Measurements from ENCODE around the gene CIZ1. TPM values are rescaled to one million over a fixed set of nuclear protein-coding genes. Genes with fewer than 3 reads are reported as not detected.

CIZ1 gene
- total and polyA plus RNA-seq, 2 experiments from 2014 or later = 48.5 to 73.1 TPM

GRCh38 chr9:128168731-128169308 lies 22.6 kb downstream of the CIZ1 start:
- H4K20me1 ChIP-seq (ENCODE audit: insufficient read depth) = no peaks in the 10 kb centered on the region
- H3F3A ChIP-seq (ENCODE audit: insufficient read depth) = 0 out of 2 replicates have a peak, but pooled peaks cover 8% of the 10 kb centered on the region
- no peak overlapping the region for H3K4me3 ChIP-seq
- no peaks in the 10 kb centered on the region for H3K4me1 ChIP-seq (ENCODE audit: insufficient read depth)
- no peaks in the 10 kb centered on the region for H3K9me3 ChIP-seq (ENCODE audit: low read depth)
- no peak overlapping the region for H3K27ac ChIP-seq
- TF ChIP-seq EZH2 (IDR thresholded peaks at IDR 0.05; ENCODE audit: insufficient read depth, poor library complexity, severe bottlenecking) (no peak), EZH2phosphoT487 (IDR thresholded peaks at IDR 0.05; ENCODE audit: insufficient read depth, low read depth) (no peak)
- H3K9ac ChIP-seq = no peak overlapping the region
- H2AFZ ChIP-seq = no peak overlapping the region
- H3K9me2 ChIP-seq (ENCODE audit: insufficient read depth) = no peaks in the 10 kb centered on the region
- in situ Hi-C loops (cut with MboI) = no loop called here
- H3K4me2 ChIP-seq (ENCODE audit: unreplicated experiment) = no peak overlapping the region
- no peaks in the 10 kb centered on the region for H3K27me3 ChIP-seq (replicated peaks; ENCODE audit: insufficient read depth)
- WGBS, 2 experiments (ENCODE audit: low coverage in 1 of 2, low lambda C conversion rate in 2 of 2, missing lambda C conversion rate in 2 of 2) = 70 to 75% methylated on average over 8 of the region's 8 CpGs
- H3K36me3 ChIP-seq (ENCODE audit: low read depth) = peaks cover 4% of the 10 kb centered on the region
- DNase-seq = no peak
- peaks cover 4% of the 10 kb centered on the region; the same call in 1 of the 2 replicates for H3K79me2 ChIP-seq (ENCODE audit: insufficient read depth)

DNA sequence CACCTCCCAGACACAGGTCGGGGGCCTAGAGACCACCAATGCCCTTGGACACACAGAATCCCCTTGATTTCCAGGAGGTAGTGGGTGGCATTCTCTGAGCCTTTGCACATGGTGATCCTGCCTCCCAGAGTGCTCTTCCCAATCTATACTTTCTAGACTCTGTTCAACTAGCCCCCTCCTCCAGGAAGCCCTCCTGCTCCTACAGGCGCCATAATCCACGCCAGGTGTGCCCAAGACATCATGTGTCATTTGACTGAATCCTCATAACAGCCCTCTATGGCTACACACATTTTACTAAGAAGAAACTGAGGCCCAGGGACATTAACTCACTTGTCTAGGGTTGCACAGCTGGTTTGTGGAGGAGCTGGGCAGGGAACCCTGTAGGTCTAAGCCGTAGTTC lies 24.2 kb downstream of the CIZ1 start:
- Histone ChIP-seq H3K9me2 (ENCODE audit: insufficient read depth) (no peaks in the 10 kb centered on the region), H3F3A (ENCODE audit: insufficient read depth) (peaks cover 9% of the 10 kb centered on the region; the same call in 1 of the 2 replicates), H3K27me3 (replicated peaks; ENCODE audit: insufficient read depth) (no peaks in the 10 kb centered on the region), H3K4me3 (no peak overlapping the region), H3K4me1 (ENCODE audit: insufficient read depth) (peaks cover 5% of the 10 kb centered on the region; the same call in 1 of the 2 replicates), H3K9ac (no peak overlapping the region), H3K36me3 (ENCODE audit: low read depth) (peaks cover 10% of the 10 kb centered on the region), H3K27ac (no peak overlapping the region), H4K20me1 (ENCODE audit: insufficient read depth) (no peaks in the 10 kb centered on the region), H2AFZ (no peak overlapping the region), H3K79me2 (ENCODE audit: insufficient read depth) (peaks cover under 1% of the 10 kb centered on the region; the same call in 1 of the 2 replicates), H3K4me2 (ENCODE audit: unreplicated experiment) (no peak overlapping the region), H3K9me3 (ENCODE audit: low read depth) (no peaks in the 10 kb centered on the region)
- 95 to 99% methylated on average over 4 of the region's 4 CpGs for WGBS, 2 experiments (ENCODE audit: low coverage in 1 of 2, low lambda C conversion rate in 2 of 2, missing lambda C conversion rate in 2 of 2)
- DNase-seq = no peak
- in situ Hi-C loops (cut with MboI) = no loop called here
- TF ChIP-seq EZH2phosphoT487 (IDR thresholded peaks at IDR 0.05; ENCODE audit: insufficient read depth, low read depth) (no peak), EZH2 (IDR thresholded peaks at IDR 0.05; ENCODE audit: insufficient read depth, poor library complexity, severe bottlenecking) (no peak)

DNA sequence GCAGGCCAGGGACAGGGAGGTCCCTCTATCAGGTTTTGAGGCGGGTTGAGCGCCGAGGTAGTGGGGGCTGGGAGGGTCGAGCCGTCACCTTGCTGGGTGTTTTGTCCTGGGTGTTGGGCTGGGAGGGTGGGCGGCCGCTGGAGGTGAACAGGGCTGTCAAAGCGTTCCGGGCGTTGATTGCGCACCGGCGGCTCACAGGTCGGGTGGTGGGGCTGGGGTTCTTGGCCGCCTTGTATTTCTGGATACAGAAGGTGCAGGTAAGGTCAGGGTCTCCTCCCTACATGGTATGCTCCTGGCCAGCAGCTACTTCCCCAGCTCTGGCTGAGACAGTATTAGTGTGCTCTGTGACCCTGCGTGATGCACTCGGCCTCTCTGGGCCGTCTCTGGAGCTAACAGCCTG lies 25.2 kb downstream of the CIZ1 start:
- no peak for TF ChIP-seq EZH2phosphoT487 (IDR thresholded peaks at IDR 0.05; ENCODE audit: insufficient read depth, low read depth)
- TF ChIP-seq EZH2 (IDR thresholded peaks at IDR 0.05; ENCODE audit: insufficient read depth, poor library complexity, severe bottlenecking) = no peak
- Histone ChIP-seq H3F3A (ENCODE audit: insufficient read depth) (peaks cover 17% of the 10 kb centered on the region; the same call in 1 of the 2 replicates), H3K9me3 (ENCODE audit: low read depth) (no peaks in the 10 kb centered on the region), H4K20me1 (ENCODE audit: insufficient read depth) (no peaks in the 10 kb centered on the region), H3K79me2 (ENCODE audit: insufficient read depth) (0 out of 2 replicates have a peak, but pooled peaks cover 4% of the 10 kb centered on the region), H3K27ac (no peak overlapping the region), H3K36me3 (ENCODE audit: low read depth) (peaks cover 10% of the 10 kb centered on the region), H2AFZ (no peak overlapping the region), H3K4me1 (ENCODE audit: insufficient read depth) (peaks cover 11% of the 10 kb centered on the region; the same call in 1 of the 2 replicates), H3K4me3 (no peak overlapping the region), H3K9me2 (ENCODE audit: insufficient read depth) (no peaks in the 10 kb centered on the region), H3K27me3 (replicated peaks; ENCODE audit: insufficient read depth) (no peaks in the 10 kb centered on the region), H3K4me2 (ENCODE audit: unreplicated experiment) (no peak overlapping the region), H3K9ac (no peak overlapping the region)
- in situ Hi-C loops (cut with MboI) = no loop called here
- no peak for DNase-seq
- WGBS, 2 experiments (ENCODE audit: low coverage in 1 of 2, low lambda C conversion rate in 2 of 2, missing lambda C conversion rate in 2 of 2) = 92 to 93% methylated on average over 8 to 18 of the region's 18 CpGs

- no peak overlapping the region for H3K27ac ChIP-seq
- peaks cover 11% of the 10 kb centered on the region for H3K4me1 ChIP-seq (ENCODE audit: insufficient read depth)
- H3K27me3 ChIP-seq (replicated peaks; ENCODE audit: insufficient read depth) = no peaks in the 10 kb centered on the region
- in situ Hi-C loops (cut with MboI) = no loop called here
- 71 to 78% methylated on average over 14 of the region's 14 CpGs for WGBS, 2 experiments (ENCODE audit: low coverage in 1 of 2, low lambda C conversion rate in 2 of 2, missing lambda C conversion rate in 2 of 2)
- no peak for TF ChIP-seq EZH2phosphoT487 (IDR thresholded peaks at IDR 0.05; ENCODE audit: insufficient read depth, low read depth)
- no peak for TF ChIP-seq EZH2 (IDR thresholded peaks at IDR 0.05; ENCODE audit: insufficient read depth, poor library complexity, severe bottlenecking)
- H3K9me3 ChIP-seq (ENCODE audit: low read depth) = no peaks in the 10 kb centered on the region
- H3K9ac ChIP-seq = no peak overlapping the region
- no peaks in the 10 kb centered on the region for H3K9me2 ChIP-seq (ENCODE audit: insufficient read depth)
- H3K4me3 ChIP-seq = no peak overlapping the region
- peaks cover 5% of the 10 kb centered on the region; the same call in 1 of the 2 replicates for H3K36me3 ChIP-seq (ENCODE audit: low read depth)
- H3K4me2 ChIP-seq (ENCODE audit: unreplicated experiment) = no peak overlapping the region
- 0 out of 2 replicates have a peak, but pooled peaks cover 4% of the 10 kb centered on the region for H3K79me2 ChIP-seq (ENCODE audit: insufficient read depth)
- DNase-seq = peak; percentile 28
- H3F3A ChIP-seq (ENCODE audit: insufficient read depth) = peaks cover 21% of the 10 kb centered on the region; the same call in 1 of the 2 replicates
- H2AFZ ChIP-seq = no peak overlapping the region
- no peaks in the 10 kb centered on the region for H4K20me1 ChIP-seq (ENCODE audit: insufficient read depth)
Measured at GRCh38 chr9:128164307-128164885, 27.0 kb downstream of the CIZ1 start.
